ENCODE measurements around the gene VAV2.

- no peak for TF ChIP-seq CTCF (IDR thresholded peaks at IDR 0.05)
- no peak for TF ChIP-seq YY1 (IDR thresholded peaks at IDR 0.05; ENCODE audit: low read depth)
- TF ChIP-seq PBX3 (IDR thresholded peaks at IDR 0.05), result no peak
- TF ChIP-seq RFX5 (IDR thresholded peaks at IDR 0.05; ENCODE audit: low read length), result no peak
- no peak for TF ChIP-seq RCOR1 (IDR thresholded peaks at IDR 0.05; ENCODE audit: low read length)
- no peak for TF ChIP-seq RAD21 (IDR thresholded peaks at IDR 0.05; ENCODE audit: low read length)
- no peak for TF ChIP-seq POLR2AphosphoS5 (IDR thresholded peaks at IDR 0.05; ENCODE audit: low read depth, low read length)
- TF ChIP-seq SMC3 (IDR thresholded peaks at IDR 0.05; ENCODE audit: low read depth, low read length), result no peak
- no peak for TF ChIP-seq EZH2phosphoT487 (IDR thresholded peaks at IDR 0.05; ENCODE audit: borderline replicate concordance, low read depth)
Observed at GRCh38 chr9:133717113-133718031, 274.8 kb downstream of the VAV2 start.

Measured in SK-N-SH (cell line).